HG03571 (cell line): ENCODE results near the gene CCDC81.

Experiments used
- ATAC-seq: cut with Tn5 transposase; IDR thresholded peaks from one replicate; pipeline ENCODE4 v1.9.1; 2021; ENCODE audit not compliant: unreplicated experiment

CCDC81 gene

DNA sequence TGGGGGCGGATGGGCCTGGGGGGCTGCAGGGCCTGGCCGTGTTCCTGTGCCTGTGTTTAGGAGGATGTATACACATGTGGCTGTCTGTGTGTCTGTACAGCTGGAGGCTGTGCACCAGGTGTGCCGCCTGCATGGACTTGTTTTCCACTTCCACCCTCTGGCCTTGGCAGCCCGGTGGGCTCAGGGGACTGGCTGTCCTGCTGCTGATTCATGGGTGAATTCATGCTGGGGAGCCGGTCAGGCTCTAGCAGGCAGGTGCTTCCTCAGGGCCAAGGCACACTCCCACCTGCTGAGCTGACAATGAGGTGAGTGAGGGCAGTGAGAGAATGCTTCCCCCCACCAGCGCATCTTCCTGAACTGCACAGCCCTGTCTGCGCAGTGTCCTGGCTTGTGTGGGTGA lies 88.4 kb downstream of the CCDC81 start:
- ATAC-seq, result no peak

DNA sequence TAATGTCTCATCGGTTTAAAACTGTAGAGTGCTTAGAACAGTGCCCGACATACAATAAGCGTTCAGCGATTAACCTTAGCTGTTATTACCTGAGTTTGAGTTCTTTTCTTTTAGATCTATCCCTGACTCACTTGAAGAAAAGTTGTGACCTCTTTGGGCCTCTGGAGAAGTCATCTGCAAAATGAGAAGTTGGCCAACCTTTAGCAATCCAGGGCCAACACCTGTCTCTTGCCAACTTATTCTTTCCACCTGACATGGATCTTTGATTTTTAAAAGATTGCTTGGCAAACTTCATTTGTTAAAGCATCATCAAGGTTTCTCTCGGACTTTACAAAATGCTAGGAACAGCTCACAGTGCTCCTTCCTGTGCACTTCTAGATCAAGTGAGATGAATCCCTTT lies 89.3 kb downstream of the CCDC81 start:
- no peak for ATAC-seq

DNA sequence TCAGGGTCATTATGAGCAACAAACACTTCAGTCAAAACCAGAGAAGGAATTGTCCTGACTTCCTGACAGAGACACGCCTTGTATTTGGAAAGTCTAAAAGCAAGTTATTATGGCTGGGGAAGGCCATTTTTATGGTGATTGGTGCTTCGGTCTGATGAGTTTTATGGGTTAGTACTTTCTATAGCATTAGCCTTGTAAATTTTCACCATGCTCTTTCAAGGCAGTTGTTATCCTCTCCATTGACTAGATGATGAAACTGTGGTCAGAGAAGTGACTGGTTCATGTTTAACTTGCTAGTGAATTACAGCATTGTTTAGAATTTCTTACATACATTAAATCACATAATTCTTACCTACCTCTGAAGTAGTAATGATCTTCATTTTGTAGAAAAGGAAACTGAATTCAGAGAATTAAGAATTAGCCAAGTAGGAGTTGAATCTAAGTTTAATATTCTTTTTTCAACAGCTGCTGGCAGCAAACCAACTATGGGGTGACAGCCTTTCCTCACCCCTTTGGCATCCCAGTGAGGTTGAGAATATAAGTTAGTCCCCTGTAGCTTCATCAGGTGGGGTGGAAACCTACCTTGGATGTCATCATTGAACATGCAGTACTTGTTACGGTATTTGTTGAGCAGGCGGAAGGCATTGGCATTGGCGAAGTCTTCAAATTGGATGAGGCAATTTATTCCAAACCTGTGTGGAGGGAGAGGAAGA lies 90.0 kb downstream of the CCDC81 start:
- ATAC-seq, result no peak

DNA sequence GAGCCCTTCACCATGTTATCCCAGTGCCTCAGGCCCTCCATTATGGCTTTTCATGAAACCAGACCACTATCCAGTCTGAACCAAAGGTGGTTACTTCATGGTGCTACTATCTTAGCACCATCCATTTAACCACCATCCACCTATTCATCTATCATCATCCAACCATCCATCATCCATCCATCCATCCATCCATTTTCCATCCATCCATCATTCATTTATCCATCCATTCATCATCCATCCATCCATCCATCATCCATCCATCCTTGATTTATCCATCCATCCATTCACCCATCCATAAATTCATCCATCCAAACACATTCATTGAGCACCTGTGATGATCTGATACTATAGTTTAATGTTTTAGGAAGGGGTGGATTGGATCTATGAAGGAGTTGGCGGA lies 93.5 kb downstream of the CCDC81 start:
- ATAC-seq, result no peak

DNA sequence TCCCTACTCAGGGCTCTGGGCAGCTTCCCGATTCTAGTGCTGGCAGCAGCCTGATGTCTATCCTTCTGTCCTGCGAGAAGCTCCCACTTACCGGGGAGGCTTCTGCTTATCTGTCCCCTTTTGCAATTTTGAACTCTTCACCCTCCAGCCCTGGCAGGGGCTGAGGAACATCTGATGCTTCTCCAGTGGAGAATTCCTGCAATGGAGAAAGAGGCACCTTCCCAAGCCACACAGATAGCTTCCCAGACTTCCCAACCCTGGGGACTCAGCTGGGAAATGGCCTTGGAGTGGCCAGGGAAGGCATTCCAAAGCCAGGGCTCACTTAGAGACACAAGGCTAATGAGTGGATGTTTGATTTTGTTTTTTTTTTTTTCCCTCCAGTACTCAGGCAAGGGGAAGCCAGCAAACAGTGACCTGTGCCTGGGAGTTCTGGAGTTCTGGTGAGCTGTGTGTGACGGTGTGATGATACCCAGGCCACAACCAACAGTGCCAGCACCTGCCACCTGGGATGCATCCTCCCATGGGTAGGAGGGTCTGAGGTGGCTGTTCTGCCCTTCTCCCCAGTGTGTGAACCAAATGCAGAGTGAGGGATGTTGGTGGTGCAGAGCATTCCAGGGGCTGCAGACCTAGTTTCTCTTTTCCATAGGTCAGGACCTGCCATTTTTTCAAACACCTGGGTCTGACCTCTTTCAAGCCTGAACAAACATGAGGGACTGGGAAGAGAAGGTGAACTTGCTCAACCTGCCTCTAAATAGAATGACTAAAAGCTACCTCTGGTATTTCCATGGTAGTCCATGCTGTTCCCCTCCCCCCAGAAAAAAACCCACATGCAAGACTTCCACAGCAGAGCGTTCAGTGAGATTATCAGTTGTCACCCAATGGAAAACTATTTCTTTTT lies 95.1 kb downstream of the CCDC81 start:
- ATAC-seq, result no peak
